ENCODE data around the gene SMIM30.

SMIM30 gene

DNA sequence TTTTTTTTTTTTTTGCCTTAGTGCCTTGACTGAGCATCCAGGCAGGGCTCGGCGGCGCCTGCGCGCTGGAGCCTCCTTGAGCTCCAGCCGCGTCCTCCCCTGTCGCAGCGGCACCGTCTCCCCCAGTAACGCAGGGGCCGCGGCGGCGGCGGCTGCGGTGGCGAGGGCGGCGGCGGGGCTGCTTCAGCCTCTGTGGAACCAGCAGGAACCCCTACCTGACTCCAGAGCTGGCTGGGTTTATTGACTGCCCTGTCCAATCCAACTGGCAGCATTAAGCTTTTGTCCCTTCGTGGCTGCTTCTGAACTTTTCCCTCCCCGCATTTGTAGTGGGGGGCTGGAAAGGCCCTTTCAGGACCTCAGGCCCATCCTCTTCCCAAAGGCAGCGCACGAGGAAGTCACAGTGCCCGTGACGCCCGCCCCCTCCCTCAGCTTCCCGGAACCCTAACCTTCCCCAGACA is 31.9 kb downstream of the SMIM30 start, which contains the start of gene GPR85:
Gene GPR85 (minus strand): TSS at position 397 of the 458 bp plus-strand sequence. CDS start 2,106 bp downstream, outside the sequence.
- no peak within 1 kb of the TSS for H4K8ac ChIP-seq (ENCODE audit: low read depth, low read length)
- peak within 1 kb of the TSS; percentile 77 for H3K27ac ChIP-seq (replicated peaks; ENCODE audit: low read length)
- no peak within 1 kb of the TSS for H2AK5ac ChIP-seq (ENCODE audit: low read depth, low read length)
- no peaks in the 10 kb centered on the region for H3K79me1 ChIP-seq (ENCODE audit: low read depth, low read length)
- peak within 1 kb of the TSS; percentile 72 for H3K4me2 ChIP-seq (ENCODE audit: insufficient read depth, low read length, poor library complexity, severe bottlenecking)
- H3K27me3 ChIP-seq (ENCODE audit: control insufficient read depth in 3 of 3, insufficient read depth in 3 of 3, low read depth in 1 of 3, low read length in 3 of 3), result no peaks in the 10 kb centered on the region
- peak within 1 kb of the TSS; percentile 51 to 77 for H3K4me3 ChIP-seq (ENCODE audit: low read length in 2 of 2)
- H4K91ac ChIP-seq (ENCODE audit: low read depth, low read length, poor library complexity), result no peak within 1 kb of the TSS
- peak within 1 kb of the TSS; percentile 95 for H3K18ac ChIP-seq (ENCODE audit: low read length)
- H3K4ac ChIP-seq (ENCODE audit: low read length), result no peak within 1 kb of the TSS
- H3K9me3 ChIP-seq (replicated peaks in 1 of 2; ENCODE audit: control insufficient read depth in 2 of 2, insufficient read depth in 1 of 2, low read depth in 1 of 2, low read length in 2 of 2), result no peaks in the 10 kb centered on the region
- WGBS, 2 donors (ENCODE audit: extremely low coverage in 2 of 2, insufficient read length in 2 of 2, insufficient replicate concordance in 1 of 2), result no CpG with 5 or more reads among the region's 29 CpGs
- H2BK15ac ChIP-seq (ENCODE audit: low read length), result no peak within 1 kb of the TSS
- peaks cover 13 to 16% of the 10 kb centered on the region in 2 donors for H3K4me1 ChIP-seq (ENCODE audit: control insufficient read depth in 2 of 2, insufficient read depth in 1 of 2, low read depth in 1 of 2, low read length in 2 of 2)
- peak within 1 kb of the TSS; percentile 89 for H2AFZ ChIP-seq (ENCODE audit: low read length)
- H3K36me3 ChIP-seq (replicated peaks in 1 of 2; ENCODE audit: control insufficient read depth in 2 of 2, insufficient read depth in 2 of 2, low read length in 2 of 2), result no peaks in the 10 kb centered on the region
- H2BK5ac ChIP-seq (ENCODE audit: low read length), result peak within 1 kb of the TSS; percentile 72
- peak within 1 kb of the TSS; percentile 28 for H3K23ac ChIP-seq (ENCODE audit: low read depth, low read length, poor library complexity)
- no peak within 1 kb of the TSS for H3K14ac ChIP-seq (ENCODE audit: low read length)
- H2BK120ac ChIP-seq (ENCODE audit: low read depth, low read length), result no peak within 1 kb of the TSS
- H3K9ac ChIP-seq (ENCODE audit: low read depth, low read length, poor library complexity), result peak within 1 kb of the TSS; percentile 68
- DNase-seq (ENCODE audit: low spot score), result peak; percentile 78
- peak within 1 kb of the TSS; percentile 46 for H2BK12ac ChIP-seq (ENCODE audit: low read length)

DNA sequence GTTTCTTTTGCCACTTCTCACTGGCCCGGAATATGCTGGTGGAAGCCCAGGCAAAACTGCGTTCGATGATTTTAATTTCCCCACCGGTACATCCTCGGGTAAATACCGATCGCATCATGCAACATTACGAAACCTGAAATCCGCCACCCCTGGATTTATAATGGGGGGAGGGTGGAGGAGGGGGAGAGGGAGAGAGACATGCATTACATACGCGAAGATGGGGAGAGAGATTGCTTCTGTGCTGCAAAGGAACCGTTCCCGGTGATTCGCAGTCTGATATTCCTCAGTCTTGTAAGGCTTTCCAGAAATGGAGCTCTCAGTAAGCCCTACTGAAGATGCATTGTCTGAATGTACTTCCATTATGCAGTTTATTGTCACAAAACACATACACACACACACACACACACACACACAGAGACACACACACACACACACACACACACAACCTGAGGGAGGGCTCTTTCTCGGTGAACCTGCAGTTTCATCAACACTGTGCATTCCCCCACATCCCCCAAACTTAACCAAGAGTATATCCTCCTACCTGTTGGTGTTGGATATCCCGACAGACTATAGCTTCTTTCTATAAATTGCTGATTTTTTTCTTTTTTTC is 32.5 kb downstream of the SMIM30 start:
- H3K27ac ChIP-seq (replicated peaks; ENCODE audit: low read length), result no peak overlapping the region
- no peak overlapping the region for H2BK12ac ChIP-seq (ENCODE audit: low read length)
- H4K91ac ChIP-seq (ENCODE audit: low read depth, low read length, poor library complexity), result no peak overlapping the region

DNA sequence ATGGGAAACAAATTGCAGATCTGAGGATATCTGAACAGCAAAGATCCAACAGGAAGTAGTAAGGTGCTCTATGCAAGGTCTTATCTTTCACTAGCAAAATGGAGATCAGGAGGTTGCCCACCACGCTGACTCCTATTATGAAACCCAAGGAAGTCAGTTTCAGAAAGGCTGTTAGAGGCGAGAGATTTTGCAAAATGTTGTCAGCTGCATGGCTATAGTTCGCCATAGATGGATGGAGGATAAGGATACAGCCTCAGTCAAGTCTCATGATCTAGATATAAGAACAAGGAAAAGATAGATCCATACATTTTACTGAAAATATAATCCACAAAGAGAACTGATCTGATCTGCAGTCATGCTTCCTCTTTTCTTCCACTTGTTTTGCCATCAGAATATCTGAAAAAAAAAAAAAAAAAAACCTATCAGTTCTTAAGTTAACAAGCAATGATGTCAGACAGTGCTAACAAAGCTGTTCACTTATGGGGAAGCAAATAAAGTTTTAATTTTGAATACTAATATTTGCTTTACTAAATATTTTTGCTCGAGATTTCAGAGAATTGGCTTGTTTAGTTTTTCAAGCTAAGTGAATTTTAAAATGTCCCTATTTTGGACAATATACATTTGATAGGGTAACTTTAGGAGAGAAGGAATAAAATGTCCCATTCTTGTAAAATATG is 33.7 kb downstream of the SMIM30 start:
- Histone ChIP-seq H3K79me1 (ENCODE audit: low read depth, low read length) (no peaks in the 10 kb centered on the region), H3K9me3 (replicated peaks in 1 of 2; ENCODE audit: control insufficient read depth in 2 of 2, insufficient read depth in 1 of 2, low read depth in 1 of 2, low read length in 2 of 2) (no peaks in the 10 kb centered on the region), H3K27ac (replicated peaks; ENCODE audit: low read length) (no peak overlapping the region), H2BK12ac (ENCODE audit: low read length) (no peak overlapping the region), H3K4me1 (ENCODE audit: control insufficient read depth in 2 of 2, insufficient read depth in 1 of 2, low read depth in 1 of 2, low read length in 2 of 2) (peaks cover 13 to 16% of the 10 kb centered on the region in 2 donors), H2AFZ (ENCODE audit: low read length) (peak overlapping the region; percentile 74), H4K8ac (ENCODE audit: low read depth, low read length) (no peak overlapping the region), H3K27me3 (ENCODE audit: control insufficient read depth in 3 of 3, insufficient read depth in 3 of 3, low read depth in 1 of 3, low read length in 3 of 3) (no peaks in the 10 kb centered on the region), H3K9ac (ENCODE audit: low read depth, low read length, poor library complexity) (no peak overlapping the region), H4K91ac (ENCODE audit: low read depth, low read length, poor library complexity) (no peak overlapping the region), H2AK5ac (ENCODE audit: low read depth, low read length) (no peak overlapping the region), H3K4me2 (ENCODE audit: insufficient read depth, low read length, poor library complexity, severe bottlenecking) (no peak overlapping the region), H3K36me3 (replicated peaks in 1 of 2; ENCODE audit: control insufficient read depth in 2 of 2, insufficient read depth in 2 of 2, low read length in 2 of 2) (no peaks in the 10 kb centered on the region), H3K4ac (ENCODE audit: low read length) (no peak overlapping the region), H3K18ac (ENCODE audit: low read length) (no peak overlapping the region), H3K4me3 (ENCODE audit: low read length in 2 of 2) (no peak overlapping the region), H2BK5ac (ENCODE audit: low read length) (no peak overlapping the region), H3K23ac (ENCODE audit: low read depth, low read length, poor library complexity) (no peak overlapping the region), H2BK15ac (ENCODE audit: low read length) (no peak overlapping the region), H2BK120ac (ENCODE audit: low read depth, low read length) (no peak overlapping the region), H3K14ac (ENCODE audit: low read length) (no peak overlapping the region)
- no CpG with 5 or more reads among the region's 4 CpGs for WGBS, 2 donors (ENCODE audit: extremely low coverage in 2 of 2, insufficient read length in 2 of 2, insufficient replicate concordance in 1 of 2)
- DNase-seq (ENCODE audit: low spot score), result no peak

More for the DNA sequence above, 32.5 kb downstream of the SMIM30 start:
- WGBS, 2 donors (ENCODE audit: extremely low coverage in 2 of 2, insufficient read length in 2 of 2, insufficient replicate concordance in 1 of 2), result no CpG with 5 or more reads among the region's 16 CpGs
- Histone ChIP-seq H3K4ac (ENCODE audit: low read length) (no peak overlapping the region), H2AK5ac (ENCODE audit: low read depth, low read length) (no peak overlapping the region), H2BK120ac (ENCODE audit: low read depth, low read length) (no peak overlapping the region), H2BK15ac (ENCODE audit: low read length) (no peak overlapping the region), H3K23ac (ENCODE audit: low read depth, low read length, poor library complexity) (no peak overlapping the region), H3K18ac (ENCODE audit: low read length) (no peak overlapping the region), H3K4me1 (ENCODE audit: control insufficient read depth in 2 of 2, insufficient read depth in 1 of 2, low read depth in 1 of 2, low read length in 2 of 2) (peaks cover 13 to 16% of the 10 kb centered on the region in 2 donors), H3K14ac (ENCODE audit: low read length) (no peak overlapping the region), H2AFZ (ENCODE audit: low read length) (peak overlapping the region; percentile 64), H3K36me3 (replicated peaks in 1 of 2; ENCODE audit: control insufficient read depth in 2 of 2, insufficient read depth in 2 of 2, low read length in 2 of 2) (no peaks in the 10 kb centered on the region), H3K4me2 (ENCODE audit: insufficient read depth, low read length, poor library complexity, severe bottlenecking) (peak overlapping the region; percentile 43), H4K8ac (ENCODE audit: low read depth, low read length) (no peak overlapping the region), H3K4me3 (ENCODE audit: low read length in 2 of 2) (peak overlapping the region in 1 of 2 donors; percentile 37), H3K27me3 (ENCODE audit: control insufficient read depth in 3 of 3, insufficient read depth in 3 of 3, low read depth in 1 of 3, low read length in 3 of 3) (no peaks in the 10 kb centered on the region), H3K9ac (ENCODE audit: low read depth, low read length, poor library complexity) (no peak overlapping the region), H3K79me1 (ENCODE audit: low read depth, low read length) (no peaks in the 10 kb centered on the region), H2BK5ac (ENCODE audit: low read length) (no peak overlapping the region), H3K9me3 (replicated peaks in 1 of 2; ENCODE audit: control insufficient read depth in 2 of 2, insufficient read depth in 1 of 2, low read depth in 1 of 2, low read length in 2 of 2) (no peaks in the 10 kb centered on the region)
- DNase-seq (ENCODE audit: low spot score), result no peak

DNA sequence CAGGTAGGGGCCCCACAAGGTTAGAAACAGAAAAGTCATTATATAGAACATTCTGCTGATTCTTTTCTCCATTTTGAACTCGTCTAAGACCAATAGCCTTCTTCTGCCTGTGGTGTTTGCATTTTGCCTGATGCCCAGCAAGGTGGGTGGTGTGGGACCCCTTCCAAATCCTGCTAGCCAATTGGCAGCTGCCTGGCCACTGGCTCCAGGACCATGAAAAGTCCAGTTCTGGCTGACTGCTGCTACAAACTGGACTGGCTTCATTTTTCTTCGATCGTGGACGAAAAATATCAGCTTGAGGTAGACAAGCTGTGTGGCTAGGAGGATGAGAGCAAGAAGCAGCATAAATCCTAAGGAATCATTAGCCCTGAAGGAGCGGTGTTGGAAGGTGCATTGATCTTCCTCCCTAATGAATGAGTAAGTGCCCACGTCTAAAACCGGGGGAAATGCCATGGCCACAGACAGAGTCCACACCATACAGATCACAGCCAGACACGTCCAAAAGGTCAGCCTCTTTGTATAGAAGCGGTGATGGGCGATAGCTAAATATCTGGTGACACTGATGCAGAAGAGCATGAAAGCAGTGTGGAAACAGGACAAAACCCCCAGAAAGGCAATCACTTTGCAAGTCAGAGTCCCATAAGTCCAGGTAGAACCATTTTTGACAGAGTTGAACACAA is 34.4 kb downstream of the SMIM30 start:
- H2BK12ac ChIP-seq (ENCODE audit: low read length), result no peak overlapping the region
- H3K9ac ChIP-seq (ENCODE audit: low read depth, low read length, poor library complexity), result no peak overlapping the region
- no peak overlapping the region for H3K27ac ChIP-seq (replicated peaks; ENCODE audit: low read length)
- no peak overlapping the region for H3K4ac ChIP-seq (ENCODE audit: low read length)
- no CpG with 5 or more reads among the region's 10 CpGs for WGBS, 2 donors (ENCODE audit: extremely low coverage in 2 of 2, insufficient read length in 2 of 2, insufficient replicate concordance in 1 of 2)
- H3K36me3 ChIP-seq (replicated peaks in 1 of 2; ENCODE audit: control insufficient read depth in 2 of 2, insufficient read depth in 2 of 2, low read length in 2 of 2), result no peaks in the 10 kb centered on the region
- no peaks in the 10 kb centered on the region for H3K9me3 ChIP-seq (replicated peaks in 1 of 2; ENCODE audit: control insufficient read depth in 2 of 2, insufficient read depth in 1 of 2, low read depth in 1 of 2, low read length in 2 of 2)
- no peak overlapping the region for H3K4me3 ChIP-seq (ENCODE audit: low read length in 2 of 2)
- no peak overlapping the region for H2BK5ac ChIP-seq (ENCODE audit: low read length)
- H2AK5ac ChIP-seq (ENCODE audit: low read depth, low read length), result no peak overlapping the region
- no peak overlapping the region for H3K14ac ChIP-seq (ENCODE audit: low read length)
- H4K91ac ChIP-seq (ENCODE audit: low read depth, low read length, poor library complexity), result no peak overlapping the region
- no peaks in the 10 kb centered on the region for H3K27me3 ChIP-seq (ENCODE audit: control insufficient read depth in 3 of 3, insufficient read depth in 3 of 3, low read depth in 1 of 3, low read length in 3 of 3)
- peak overlapping the region; percentile 74 for H2AFZ ChIP-seq (ENCODE audit: low read length)
- DNase-seq (ENCODE audit: low spot score), result no peak
- H2BK120ac ChIP-seq (ENCODE audit: low read depth, low read length), result no peak overlapping the region
- no peaks in the 10 kb centered on the region for H3K79me1 ChIP-seq (ENCODE audit: low read depth, low read length)
- H2BK15ac ChIP-seq (ENCODE audit: low read length), result no peak overlapping the region
- H3K4me1 ChIP-seq (ENCODE audit: control insufficient read depth in 2 of 2, insufficient read depth in 1 of 2, low read depth in 1 of 2, low read length in 2 of 2), result peaks cover 13 to 16% of the 10 kb centered on the region in 2 donors
- no peak overlapping the region for H4K8ac ChIP-seq (ENCODE audit: low read depth, low read length)
- H3K23ac ChIP-seq (ENCODE audit: low read depth, low read length, poor library complexity), result no peak overlapping the region
- no peak overlapping the region for H3K4me2 ChIP-seq (ENCODE audit: insufficient read depth, low read length, poor library complexity, severe bottlenecking)
- peak overlapping the region; percentile 25 for H3K18ac ChIP-seq (ENCODE audit: low read length)

Data from neuronal stem cell (in vitro differentiated cells).